ENCODE results near the gene FAM171A1.

- TF ChIP-seq CTCF (IDR thresholded peaks at IDR 0.05) (no peak), CHD2 (IDR thresholded peaks at IDR 0.05; ENCODE audit: low read length, partially characterized antibody) (no peak)
Measured at GRCh38 chr10:15232279-15232678, 138.8 kb downstream of the FAM171A1 start.
